ENCODE measurements around the gene PRKAA2.
"Not testable (repeated sequence)": the region's sequence is repeated elsewhere in the genome, so short reads cannot be mapped to it uniquely, and the experiment has no call there.

PRKAA2 gene

GRCh38 chr1:56644919-56645676 is at the start of gene PRKAA2:
Gene PRKAA2, plus strand, starts transcription at chr1:56645314. Its CDS starts 74 bp downstream, at chr1:56645388.
- no peak for FAIRE-seq

GRCh38 chr1:56595397-56596191 is 49.5 kb upstream of the PRKAA2 start:
- FAIRE-seq, result not testable (repeated sequence)

GRCh38 chr1:56610097-56610496 is 35.0 kb upstream of the PRKAA2 start:
- FAIRE-seq, result not testable (repeated sequence)

- FAIRE-seq, result not testable (repeated sequence)
Observed at GRCh38 chr1:56610770-56611169, 34.3 kb upstream of the PRKAA2 start.

GRCh38 chr1:56617141-56617540 is 28.0 kb upstream of the PRKAA2 start:
- no peak for FAIRE-seq

GRCh38 chr1:56625819-56626440 is 19.2 kb upstream of the PRKAA2 start:
- FAIRE-seq, result no peak

GRCh38 chr1:56626546-56626945 is 18.6 kb upstream of the PRKAA2 start:
- FAIRE-seq, result no peak

- FAIRE-seq, result no peak
Observed at GRCh38 chr1:56627019-56627635, 18.0 kb upstream of the PRKAA2 start.

GRCh38 chr1:56627636-56628039 is 17.5 kb upstream of the PRKAA2 start:
- FAIRE-seq, result no peak

GRCh38 chr1:56630786-56631185 is 14.3 kb upstream of the PRKAA2 start:
- no peak for FAIRE-seq

- FAIRE-seq, result no peak
Observed at GRCh38 chr1:56631901-56632300, 13.2 kb upstream of the PRKAA2 start.

- no peak for FAIRE-seq
Observed at GRCh38 chr1:56634981-56635380, 10.1 kb upstream of the PRKAA2 start.

- FAIRE-seq, result no peak
Observed at GRCh38 chr1:56638248-56638647, 6.9 kb upstream of the PRKAA2 start.

GRCh38 chr1:56639211-56639610 is 5.9 kb upstream of the PRKAA2 start:
- no peak for FAIRE-seq

GRCh38 chr1:56643661-56644060 is 1.5 kb upstream of the PRKAA2 start:
- no peak for FAIRE-seq

GRCh38 chr1:56644064-56644918 is 823 bp upstream of the PRKAA2 start:
- FAIRE-seq, result no peak

- FAIRE-seq, result no peak
Observed at GRCh38 chr1:56645677-56646305, 677 bp downstream of the PRKAA2 start.

GRCh38 chr1:56646611-56647010 is 1.5 kb downstream of the PRKAA2 start:
- no peak for FAIRE-seq

- no peak for FAIRE-seq
Observed at GRCh38 chr1:56647106-56647505, 2.0 kb downstream of the PRKAA2 start.

- no peak for FAIRE-seq
Observed at GRCh38 chr1:56648546-56648945, 3.4 kb downstream of the PRKAA2 start.

GRCh38 chr1:56654126-56654923 is 9.2 kb downstream of the PRKAA2 start:
- no peak for FAIRE-seq

Measured in G401.6 (cell line).